Coronary artery (tissue), 2 donors: ENCODE data around the gene HOXB5.

Experiments
- DNase-seq: peaks from one replicate; pipeline ENCODE4 v3.0.0-alpha.2; 2017; ENCODE audit warnings: low spot score
- H3K27ac ChIP-seq, 2 donors: fragments of 200-600 bp; sonication (generic); one replicate each; pipeline ENCODE4 v1.5.1; 2016 to 2019
- H3K4me3 ChIP-seq: fragments of 200-600 bp; sonication (generic); 2 replicates; pipeline ENCODE4 v1.5.1; 2016; ENCODE audit warnings: mild to moderate bottlenecking, moderate library complexity
- TF ChIP-seq, protein P1 (sequence below): fragments of 200-600 bp; sonication (generic); IDR thresholded peaks from one replicate; pipeline ENCODE4 v1.5.1; 2019; ENCODE audit warnings: antibody characterized with exemption

HOXB5 gene

DNA sequence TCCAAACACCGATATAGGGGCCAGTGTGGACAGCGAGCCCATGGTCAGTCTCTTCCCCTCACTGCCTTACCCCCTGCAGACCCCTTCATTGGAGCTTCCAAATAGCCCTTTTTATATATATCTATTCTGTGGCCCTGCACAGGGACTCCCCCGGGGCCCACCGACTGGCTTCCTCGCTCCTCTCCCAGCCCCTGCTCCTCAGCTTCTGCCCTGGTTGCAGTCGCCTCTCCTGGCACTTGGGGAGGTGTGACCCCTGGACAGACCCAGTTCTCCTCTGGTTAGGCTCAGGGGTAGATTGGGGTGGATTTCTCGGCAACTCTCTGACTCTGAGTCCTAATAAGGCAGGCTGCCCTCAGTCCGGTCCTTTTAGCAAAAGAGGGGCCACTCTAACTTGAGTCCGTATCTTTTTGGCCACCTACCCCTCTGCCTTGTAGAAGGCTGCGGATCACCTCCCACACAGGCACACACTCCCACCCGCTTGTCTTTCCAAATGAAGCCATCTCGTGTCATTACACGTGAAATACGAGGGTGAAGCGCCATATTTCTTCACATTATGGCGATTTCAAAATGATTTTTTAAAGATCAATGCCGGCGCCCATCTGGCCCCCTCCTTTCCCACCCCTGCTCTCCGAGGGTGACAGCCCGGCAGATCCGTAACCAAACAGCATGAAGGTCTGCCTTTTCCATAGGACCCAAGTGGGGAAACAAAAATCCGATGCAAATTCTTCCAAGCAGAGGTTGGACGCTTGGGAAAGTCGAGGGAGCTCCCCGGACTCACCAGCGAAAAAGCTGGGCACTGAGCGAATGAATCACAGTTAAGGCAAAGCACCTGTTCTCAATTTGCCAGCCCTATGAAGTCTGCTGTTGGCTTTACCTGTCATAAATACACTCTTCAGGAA, 34.3 kb upstream of the HOXB5 start:
- no peak overlapping the region for H3K27ac ChIP-seq
- DNase-seq, result no peak
- TF ChIP-seq, protein P1, sequence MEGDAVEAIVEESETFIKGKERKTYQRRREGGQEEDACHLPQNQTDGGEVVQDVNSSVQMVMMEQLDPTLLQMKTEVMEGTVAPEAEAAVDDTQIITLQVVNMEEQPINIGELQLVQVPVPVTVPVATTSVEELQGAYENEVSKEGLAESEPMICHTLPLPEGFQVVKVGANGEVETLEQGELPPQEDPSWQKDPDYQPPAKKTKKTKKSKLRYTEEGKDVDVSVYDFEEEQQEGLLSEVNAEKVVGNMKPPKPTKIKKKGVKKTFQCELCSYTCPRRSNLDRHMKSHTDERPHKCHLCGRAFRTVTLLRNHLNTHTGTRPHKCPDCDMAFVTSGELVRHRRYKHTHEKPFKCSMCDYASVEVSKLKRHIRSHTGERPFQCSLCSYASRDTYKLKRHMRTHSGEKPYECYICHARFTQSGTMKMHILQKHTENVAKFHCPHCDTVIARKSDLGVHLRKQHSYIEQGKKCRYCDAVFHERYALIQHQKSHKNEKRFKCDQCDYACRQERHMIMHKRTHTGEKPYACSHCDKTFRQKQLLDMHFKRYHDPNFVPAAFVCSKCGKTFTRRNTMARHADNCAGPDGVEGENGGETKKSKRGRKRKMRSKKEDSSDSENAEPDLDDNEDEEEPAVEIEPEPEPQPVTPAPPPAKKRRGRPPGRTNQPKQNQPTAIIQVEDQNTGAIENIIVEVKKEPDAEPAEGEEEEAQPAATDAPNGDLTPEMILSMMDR, result no peak
- no peak overlapping the region for H3K4me3 ChIP-seq

DNA sequence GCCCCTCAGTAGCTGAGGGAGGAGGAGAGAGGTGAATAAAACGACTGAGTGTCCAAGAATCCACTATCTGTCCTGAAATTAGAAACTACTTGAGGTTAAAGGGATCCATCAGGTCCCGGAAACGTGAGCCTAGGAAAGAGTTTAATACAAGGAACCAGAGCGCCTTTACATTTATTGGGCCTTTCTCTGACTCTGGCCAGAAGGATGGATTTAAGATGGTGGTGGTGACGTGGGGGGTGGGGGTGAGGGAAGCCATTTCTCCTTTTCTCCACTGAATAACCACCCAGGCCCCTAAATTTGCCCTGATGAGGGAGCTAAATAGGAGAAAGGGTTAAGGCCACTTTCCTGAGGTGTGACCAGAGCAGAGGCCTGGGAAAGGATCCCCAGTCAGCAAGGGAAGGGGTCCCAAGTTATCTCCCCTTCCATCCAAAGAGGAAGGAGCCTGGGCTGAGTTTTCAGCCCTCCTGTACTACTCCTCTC, 33.6 kb upstream of the HOXB5 start:
- Histone ChIP-seq H3K4me3 (no peak overlapping the region), H3K27ac (no peak overlapping the region)
- TF ChIP-seq, protein P1, result no peak
- DNase-seq, result no peak

DNA sequence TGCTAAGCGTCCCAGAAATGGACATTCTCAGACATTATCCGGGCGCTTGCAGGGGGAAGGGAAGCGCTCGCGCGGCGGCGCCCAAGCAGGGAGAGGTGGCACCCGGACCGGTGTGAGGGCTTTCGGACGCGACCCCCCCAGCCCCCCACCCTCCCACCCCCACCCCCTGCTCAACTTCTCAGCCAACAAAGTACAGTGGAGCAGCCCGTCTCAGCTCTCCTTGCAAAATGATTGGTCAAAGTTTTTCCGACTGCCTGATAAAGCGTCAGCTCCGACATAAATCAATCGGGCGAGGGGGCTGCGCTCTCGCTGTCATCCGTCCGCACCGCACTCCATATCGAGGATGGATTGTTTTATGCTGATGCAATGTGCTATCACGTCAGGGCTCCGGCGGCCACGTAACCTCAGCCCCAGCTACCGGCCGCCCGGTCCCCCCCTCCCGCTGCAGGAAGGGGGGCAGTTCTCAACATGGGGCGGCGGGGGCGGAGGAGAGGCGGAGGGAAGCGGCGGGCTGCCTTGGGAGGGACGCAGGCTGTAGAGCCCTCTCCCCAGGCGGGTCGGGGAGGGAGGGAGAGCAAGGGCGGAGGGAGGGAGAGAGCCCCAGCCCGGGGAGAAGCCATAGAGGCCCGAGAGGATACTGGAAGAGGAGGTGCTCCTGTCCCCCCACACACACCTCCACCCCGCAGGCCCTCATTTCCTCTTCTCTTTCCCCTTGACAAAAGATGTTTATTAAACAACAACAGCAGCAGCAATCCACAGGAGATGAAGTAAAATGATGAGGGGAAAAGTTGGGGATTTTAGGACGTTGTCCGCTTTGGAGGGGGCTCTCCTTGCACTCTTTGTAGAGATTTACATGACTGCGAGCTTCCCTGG, 32.9 kb upstream of the HOXB5 start, which contains the start of gene HOXB9:
HOXB9 (minus strand) TSS at position 114 of the 873 bp plus-strand sequence; CDS start at position 25, 89 bp downstream.
- H3K4me3 ChIP-seq, result peak within 1 kb of the TSS; percentile 57
- TF ChIP-seq, protein P1, result no peak
- no peak within 1 kb of the TSS for H3K27ac ChIP-seq
- no peak for DNase-seq

DNA sequence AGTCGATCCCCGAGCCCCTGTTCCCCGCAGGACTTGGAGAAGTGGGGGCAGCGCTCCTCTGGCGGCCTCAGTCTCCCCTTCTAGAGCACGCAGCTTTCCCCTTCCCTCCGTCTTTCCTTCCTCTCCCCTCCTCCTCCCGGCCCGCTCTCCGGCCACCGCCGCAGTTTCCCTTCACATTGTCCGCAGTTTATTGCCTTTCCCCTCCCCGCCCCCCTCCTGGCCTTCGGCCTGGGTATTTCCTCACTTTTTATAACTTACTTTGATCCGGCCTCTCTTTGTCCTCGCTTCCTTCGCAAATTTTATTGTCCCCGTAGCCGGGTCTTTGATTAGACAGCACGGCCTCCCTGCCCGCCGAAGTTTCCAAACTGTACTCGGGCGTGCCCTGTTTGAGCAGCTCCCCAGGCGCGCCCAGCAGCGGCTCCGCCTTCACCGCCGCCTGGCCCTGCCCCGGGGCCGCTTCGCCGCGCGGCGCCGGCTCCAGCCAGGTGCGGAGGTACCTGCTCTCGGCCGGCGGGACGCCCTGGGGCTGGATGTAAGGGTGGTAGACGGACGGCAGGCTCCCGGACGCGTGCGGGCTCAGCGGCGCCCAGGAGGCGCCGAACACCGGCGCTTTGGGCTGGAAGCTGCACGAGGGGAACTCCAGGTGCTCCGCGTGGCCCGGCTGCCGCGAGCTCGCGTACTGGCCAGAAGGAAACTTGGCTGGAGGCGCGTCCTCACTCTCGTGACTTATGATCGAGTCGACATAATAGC, 32.1 kb upstream of the HOXB5 start:
- TF ChIP-seq, protein P1, result no peak
- Histone ChIP-seq H3K27ac (no peak overlapping the region), H3K4me3 (peak overlapping the region; percentile 57)
- no peak for DNase-seq

DNA sequence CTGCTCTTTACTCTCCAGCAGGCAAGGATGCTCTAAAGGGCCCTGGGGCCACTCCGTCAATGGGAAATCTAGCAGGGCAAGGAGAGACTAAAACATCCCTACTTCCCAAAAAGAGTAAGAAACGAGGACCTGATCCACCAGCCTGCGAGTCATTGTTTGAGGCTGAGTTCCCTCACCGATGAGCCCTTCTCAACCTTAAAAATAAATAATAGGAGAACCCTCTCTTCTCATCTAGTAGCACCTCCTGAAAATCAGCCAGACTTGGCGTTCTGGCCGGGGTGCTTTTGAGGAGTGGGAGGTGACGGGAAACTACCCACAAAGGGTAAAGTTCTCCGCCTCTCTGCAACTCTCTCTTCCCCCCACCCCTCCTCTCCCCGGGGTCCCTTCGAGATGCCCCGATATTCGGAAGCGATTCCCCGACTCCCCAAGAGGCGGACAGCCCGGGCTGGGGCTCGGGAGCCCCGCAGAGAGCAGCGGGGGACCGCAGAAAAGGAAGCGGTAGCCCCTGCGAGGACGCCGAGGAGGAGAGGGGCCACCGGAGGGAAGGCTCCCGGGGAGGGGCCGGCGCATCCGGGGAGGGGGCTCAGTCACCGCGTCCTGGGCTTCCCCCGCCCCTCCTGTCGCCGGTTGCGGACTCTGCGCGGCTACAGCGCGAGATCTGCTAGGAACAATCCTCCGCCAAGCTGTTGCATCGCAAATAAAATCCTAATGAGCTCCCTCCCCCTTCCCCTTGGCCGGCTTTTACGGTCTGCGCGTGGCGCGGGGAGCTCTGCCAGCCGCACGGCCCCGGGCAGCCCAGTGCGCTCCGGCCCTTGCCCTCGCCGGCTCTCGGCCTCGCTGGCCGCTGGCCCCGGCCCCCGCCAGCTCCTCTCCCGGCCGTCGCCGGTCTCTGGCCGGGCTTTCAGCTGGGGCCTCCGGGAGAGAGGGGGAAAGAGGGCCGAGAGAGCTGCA, 31.2 kb upstream of the HOXB5 start:
- no peak for DNase-seq
- Histone ChIP-seq H3K4me3 (peak overlapping the region; percentile 57), H3K27ac (no peak overlapping the region)
- TF ChIP-seq, protein P1, result no peak
